Vagina (tissue), 2 donors: ENCODE data around the gene ADPRH.

Experiments used
- POLR2AphosphoS5 ChIP-seq, 2 donors: sonication (generic); formaldehyde crosslinking; IDR thresholded peaks; one replicate each; pipeline ENCODE4 v1.9.0; 2017; ENCODE audit warnings: antibody characterized with exemption in 2 of 2, mild to moderate bottlenecking in 2 of 2, low read depth in 1 of 2; ENCODE audit not compliant: insufficient read depth in 1 of 2
- TF ChIP-seq, protein P1 (sequence below), 3 experiments: fragments of 450-650 bp in 2 of 3; fragments of 200-600 bp in 1 of 3; sonication (generic) in 1 of 3; IDR thresholded peaks; one replicate each; pipeline ENCODE4 v1.5.1; 2017 to 2019; ENCODE audit warnings: antibody characterized with exemption in 3 of 3, mild to moderate bottlenecking in 2 of 3, moderate library complexity in 2 of 3

DNA sequence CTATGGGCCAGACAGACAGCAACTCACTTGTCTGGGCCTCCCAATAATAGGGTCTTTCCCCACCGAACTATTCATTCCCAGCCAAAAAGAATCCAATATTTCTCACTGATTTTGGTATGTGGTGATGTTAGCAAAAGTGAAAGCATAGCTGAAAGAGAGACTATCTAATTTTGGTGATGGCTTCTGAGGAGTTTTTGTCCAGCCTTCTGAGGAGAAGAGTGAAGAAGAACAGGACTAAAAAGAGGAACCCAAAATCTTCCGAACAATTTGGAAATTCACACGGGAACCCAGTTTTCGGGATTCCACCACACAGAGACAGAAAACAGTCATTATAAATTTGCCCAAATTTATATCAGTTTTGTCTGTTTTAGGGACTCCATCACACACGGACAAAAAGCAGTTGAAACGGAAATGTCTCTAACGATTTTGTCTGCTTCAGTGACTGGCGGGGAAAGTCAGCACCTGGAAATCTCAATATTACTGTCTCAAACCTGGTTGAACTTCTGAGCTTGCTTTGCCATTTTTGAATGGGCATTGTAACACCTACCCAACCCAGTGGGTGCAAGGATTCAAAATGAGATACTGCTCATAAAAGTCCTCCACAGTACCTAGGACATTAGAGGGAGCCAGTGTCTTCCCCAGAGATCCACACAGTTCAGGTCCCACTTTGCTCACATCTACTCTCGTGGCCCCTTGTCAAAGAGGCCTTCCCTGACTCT, 28.9 kb upstream of the ADPRH start:
- no peak for TF ChIP-seq POLR2AphosphoS5 (IDR thresholded peaks at IDR 0.05; ENCODE audit: insufficient read depth in 1 of 2, low read depth in 1 of 2)
- TF ChIP-seq, protein P1, sequence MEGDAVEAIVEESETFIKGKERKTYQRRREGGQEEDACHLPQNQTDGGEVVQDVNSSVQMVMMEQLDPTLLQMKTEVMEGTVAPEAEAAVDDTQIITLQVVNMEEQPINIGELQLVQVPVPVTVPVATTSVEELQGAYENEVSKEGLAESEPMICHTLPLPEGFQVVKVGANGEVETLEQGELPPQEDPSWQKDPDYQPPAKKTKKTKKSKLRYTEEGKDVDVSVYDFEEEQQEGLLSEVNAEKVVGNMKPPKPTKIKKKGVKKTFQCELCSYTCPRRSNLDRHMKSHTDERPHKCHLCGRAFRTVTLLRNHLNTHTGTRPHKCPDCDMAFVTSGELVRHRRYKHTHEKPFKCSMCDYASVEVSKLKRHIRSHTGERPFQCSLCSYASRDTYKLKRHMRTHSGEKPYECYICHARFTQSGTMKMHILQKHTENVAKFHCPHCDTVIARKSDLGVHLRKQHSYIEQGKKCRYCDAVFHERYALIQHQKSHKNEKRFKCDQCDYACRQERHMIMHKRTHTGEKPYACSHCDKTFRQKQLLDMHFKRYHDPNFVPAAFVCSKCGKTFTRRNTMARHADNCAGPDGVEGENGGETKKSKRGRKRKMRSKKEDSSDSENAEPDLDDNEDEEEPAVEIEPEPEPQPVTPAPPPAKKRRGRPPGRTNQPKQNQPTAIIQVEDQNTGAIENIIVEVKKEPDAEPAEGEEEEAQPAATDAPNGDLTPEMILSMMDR (IDR thresholded peaks at IDR 0.05) = no peak
